ENCODE measurements around the gene LGALS1.
A peak's percentile ranks its signal among the peaks of the same experiment; 100 is the strongest.

Gene LGALS1

DNA sequence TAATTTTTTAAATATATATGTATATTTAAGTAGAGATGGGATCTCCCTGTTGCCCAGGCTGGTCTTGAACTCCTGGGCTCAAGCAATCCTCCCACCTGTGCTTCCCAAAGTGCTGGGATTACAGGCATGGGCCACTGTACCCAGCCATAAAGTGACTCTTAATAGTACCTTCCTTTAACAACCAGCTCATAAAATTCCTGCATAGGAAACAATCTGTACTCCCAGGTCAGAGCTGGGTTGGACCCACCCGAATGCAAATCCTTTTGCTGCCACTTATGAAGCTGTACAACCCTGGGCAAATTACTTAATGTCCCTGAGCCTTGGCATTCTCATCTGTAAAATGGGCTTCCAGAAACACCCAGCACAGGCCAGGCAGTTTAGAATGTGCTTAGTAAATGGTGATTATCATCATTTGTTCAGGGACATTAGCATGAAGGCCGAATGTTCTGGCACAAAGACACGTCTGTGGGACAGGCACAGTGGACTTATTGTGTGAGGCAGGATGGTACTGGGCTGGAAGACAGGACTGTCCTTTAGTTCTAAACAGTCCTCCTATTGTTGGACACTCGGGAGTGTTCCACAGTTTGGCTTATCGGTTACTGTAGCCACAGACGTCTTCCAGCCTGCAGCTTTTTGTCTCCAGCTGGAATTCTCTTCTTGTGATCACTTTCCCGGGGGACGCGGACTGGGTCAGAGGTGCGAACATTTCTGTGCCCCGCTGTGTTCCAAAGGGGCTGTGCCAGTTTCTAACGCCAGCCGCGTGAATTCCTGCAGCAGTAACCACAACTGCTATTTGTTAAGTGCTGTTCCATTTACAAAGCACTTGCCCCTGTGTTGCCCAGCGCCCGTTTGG lies 11.0 kb upstream of the LGALS1 start:
- no peak for DNase-seq

DNA sequence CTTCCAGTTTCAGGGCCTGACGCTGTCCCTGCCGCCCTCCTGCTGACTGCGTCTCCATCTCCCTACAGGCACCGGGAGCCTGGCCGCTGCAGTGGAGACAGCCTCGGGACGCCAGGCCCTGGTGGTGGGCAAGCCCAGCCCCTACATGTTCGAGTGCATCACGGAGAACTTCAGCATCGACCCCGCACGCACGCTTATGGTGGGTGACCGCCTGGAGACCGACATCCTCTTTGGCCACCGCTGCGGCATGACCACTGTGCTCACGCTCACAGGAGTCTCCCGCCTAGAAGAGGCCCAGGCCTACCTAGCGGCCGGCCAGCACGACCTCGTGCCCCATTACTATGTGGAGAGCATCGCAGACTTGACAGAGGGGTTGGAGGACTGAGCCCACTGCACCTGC lies 9.9 kb upstream of the LGALS1 start:
- no peak for DNase-seq

DNA sequence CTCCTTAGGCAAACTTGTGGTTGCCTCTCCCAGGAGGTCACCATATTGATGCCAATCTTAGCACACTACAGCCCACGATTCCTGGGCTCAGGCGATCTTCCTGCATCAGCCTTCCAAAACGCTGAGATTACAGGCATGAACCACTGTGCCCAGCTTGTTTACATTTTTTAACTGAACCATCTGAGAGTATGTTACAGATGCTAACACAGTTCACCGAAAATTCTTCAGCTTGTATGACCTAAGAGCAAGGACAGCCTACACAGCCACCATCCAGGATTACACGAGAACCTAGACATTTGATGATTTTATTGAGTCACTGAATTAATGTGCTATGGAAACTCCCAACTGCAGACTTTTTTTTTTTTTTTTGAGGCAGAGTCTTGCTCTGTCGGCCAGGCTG lies 5.8 kb upstream of the LGALS1 start:
- DNase-seq: no peak

DNA sequence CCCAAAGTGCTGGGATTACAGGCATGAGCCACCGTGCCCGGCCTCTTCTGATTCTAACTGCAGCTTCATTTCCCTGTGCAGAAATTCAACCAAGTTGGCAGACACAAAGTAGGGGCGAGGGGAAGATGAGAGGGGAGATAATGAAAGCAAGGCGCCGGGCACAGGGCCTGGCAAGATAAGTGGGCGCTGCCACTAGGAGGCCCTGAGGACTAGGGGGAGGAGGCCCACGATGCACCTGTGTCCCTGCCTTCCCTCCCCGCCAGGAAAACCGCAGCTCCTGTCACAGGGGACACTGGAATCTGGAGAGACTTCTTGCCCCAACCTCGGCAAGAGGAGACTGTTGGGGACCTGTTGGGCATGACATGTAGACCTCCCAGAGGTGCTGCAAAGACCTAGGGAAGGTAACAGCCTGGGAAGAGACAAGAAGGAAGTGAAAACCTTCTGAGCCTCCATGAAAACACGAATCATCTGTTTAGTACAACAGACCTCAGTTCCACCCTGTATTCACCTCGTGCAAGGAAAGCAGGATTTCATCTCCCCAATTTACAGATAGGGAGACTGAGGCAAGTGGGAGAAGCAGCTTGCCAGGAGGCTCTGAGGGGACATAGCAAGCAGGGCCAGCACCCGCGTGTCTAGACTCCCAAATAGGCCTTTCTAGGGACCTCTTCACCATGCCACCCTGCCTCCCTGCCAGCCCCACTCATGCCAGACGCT lies 3.1 kb upstream of the LGALS1 start:
- no peak for DNase-seq

DNA sequence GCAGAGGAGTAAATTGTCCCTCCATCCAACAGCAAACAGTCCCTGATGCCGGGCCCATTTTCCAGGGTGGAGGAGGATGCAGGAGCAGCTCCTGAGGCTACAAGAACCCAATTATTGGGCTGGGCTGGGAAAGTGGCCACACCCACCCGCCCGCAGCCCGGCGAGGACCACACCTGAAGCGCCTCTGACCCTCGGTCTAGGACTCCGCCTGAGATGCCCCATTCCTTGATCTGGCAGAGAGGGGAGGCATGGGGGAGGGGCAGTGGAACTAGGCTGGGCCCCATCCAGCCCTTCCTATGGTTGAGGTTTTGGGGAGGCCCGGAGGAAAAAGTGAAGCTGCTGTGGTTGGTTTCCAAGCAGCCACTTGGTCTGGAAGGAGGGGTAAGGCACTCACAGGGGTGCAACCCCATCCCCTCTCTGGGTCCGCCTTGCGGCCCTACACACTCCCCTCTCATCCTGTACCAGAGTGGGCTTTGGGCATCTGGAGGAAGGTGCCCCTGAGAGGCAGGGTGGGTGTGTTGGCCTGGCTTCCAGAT lies 2.4 kb upstream of the LGALS1 start:
- DNase-seq: no peak

DNA sequence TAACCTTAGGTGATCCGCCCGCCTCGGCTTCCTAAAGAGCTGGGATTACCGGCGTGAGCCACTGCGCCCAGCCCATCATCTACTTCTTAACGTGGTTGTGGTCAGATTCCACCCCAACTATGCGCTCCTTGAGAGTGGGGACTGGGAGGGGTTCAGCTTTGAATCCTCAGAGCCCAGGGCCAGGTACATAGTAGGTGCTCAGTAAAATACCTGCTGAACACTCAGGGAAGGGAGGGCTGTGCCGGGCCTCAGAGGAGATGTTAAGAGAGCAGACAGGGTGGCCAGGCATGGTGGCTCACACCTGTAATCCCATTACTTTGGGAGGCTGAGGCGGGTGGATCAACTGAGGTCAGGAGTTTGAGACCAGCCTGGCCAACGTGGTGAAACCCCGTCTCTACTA lies 1.2 kb upstream of the LGALS1 start:
- DNase-seq: no peak

DNA sequence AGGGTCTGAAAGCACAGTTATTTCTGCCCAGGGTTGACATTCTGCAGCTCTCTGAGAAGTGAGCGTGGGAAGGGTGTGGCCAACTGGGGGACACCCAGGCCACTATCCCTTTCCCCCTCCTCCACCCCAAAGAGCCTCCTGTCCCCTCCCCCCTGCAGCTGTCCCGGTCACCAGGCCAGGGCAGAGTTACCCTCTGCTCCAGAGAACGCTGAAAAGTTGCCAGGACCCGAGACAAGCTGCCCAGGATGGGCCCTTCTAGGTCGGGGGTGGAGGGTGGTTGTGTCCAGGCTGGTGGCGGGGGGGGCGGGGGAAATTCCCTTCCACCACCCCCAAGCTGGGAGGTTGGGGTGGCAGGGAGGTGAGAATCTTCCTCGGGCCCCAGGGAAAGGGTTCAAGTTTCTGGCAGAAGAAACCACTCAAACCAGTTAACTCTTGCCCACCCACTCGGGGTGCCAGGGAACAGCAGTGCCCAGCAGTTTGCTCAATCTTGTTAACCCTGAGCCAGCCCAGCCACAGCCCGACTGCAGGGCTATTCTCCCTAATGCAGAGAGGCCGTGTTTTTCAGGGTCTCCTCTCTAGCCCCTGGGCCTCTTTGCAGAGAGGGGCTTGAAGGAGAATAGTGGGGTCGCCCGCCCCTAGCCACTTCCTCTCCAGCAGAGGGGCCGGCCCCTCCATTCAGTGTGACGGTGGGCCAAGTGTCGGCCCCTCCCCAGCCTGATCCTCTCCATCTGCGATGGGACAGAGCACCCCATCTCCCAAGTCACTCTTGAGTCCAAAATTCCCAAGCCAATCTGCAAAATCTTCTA lies 697 bp downstream of the LGALS1 start:
- no peak for DNase-seq

DNA sequence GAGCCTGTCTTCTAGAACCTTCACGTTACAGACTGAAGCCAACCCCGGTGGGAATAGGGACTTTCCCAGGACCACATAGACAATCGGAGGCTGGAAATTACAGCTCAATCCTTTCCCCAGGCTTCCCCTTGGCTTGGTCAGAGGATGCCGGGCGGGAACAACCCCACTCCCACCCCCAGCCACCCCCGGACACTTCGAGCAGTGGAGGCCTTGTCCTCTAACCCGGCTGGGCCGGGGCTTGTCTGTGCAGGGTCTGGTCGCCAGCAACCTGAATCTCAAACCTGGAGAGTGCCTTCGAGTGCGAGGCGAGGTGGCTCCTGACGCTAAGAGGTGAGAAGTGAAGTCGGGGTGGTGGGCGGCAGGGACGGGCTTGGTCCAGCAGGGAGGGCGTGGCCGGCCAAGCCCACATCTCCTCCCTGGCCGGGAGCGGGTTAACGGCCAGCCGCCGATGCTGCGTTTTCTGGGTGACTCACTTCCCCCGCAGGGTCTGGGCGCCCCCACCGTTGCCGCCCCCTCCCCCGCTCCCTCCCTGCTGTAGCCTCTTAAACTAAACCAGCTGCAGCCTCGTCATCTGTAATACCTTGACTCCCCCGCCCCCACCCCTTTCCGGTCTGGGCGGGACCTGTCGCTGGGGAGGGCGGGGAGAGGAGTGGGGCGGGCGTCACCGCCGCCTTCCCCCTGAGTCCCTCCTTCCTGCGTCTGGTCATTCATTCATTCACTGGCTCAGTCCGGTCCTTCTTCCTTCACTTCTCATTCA lies 1.5 kb downstream of the LGALS1 start:
- no peak for DNase-seq

DNA sequence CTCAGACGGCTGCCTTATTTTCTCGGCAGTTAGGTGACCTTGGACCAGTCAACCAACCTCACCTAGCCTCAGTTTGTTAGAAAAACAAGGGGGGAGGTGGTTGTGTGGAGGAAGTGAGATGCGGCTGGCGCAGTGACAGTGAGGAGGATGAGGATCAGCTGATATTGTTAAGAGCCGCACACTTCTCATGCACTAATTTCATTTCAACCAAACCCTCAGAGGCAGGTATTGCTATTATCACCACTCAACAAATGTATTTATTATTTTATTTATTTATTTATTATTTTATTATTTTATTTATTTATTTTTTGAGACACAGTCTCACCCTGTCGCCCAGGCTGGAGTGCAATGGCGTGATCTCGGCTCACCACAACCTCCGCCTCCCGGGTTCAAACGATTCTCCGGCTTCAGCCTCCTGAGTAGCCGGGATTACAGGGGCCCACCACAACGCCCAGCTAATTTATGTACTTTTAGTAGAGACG lies 2.1 kb downstream of the LGALS1 start:
- no peak for DNase-seq

DNA sequence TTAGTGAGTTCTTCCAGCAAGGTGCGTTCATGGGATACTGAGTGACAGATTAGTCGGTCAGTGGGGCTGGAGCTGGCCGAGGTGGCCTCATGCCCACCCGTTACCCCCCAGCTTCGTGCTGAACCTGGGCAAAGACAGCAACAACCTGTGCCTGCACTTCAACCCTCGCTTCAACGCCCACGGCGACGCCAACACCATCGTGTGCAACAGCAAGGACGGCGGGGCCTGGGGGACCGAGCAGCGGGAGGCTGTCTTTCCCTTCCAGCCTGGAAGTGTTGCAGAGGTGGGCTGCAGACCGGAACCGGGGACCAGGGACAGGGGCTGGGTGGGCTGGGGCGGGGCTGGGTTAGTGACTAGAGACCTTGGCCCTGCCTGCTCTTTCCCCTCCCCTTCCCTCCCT lies 2.9 kb downstream of the LGALS1 start:
- DNase-seq: no peak

DNA sequence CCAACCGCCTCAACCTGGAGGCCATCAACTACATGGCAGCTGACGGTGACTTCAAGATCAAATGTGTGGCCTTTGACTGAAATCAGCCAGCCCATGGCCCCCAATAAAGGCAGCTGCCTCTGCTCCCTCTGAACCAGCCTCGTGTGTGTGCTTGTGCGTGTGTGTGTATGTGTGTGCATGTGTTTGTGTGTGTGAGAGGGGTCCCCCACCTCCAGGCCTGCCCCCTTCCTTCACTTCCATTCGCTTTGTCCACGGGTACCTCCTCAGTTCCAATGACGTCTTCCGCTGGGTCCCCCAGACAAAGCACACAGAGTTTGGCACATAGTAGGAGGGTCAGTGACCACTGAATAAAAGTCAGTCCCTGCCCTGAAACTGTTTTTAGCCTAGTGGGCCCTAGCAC lies 4.2 kb downstream of the LGALS1 start:
- DNase-seq: no peak

DNA sequence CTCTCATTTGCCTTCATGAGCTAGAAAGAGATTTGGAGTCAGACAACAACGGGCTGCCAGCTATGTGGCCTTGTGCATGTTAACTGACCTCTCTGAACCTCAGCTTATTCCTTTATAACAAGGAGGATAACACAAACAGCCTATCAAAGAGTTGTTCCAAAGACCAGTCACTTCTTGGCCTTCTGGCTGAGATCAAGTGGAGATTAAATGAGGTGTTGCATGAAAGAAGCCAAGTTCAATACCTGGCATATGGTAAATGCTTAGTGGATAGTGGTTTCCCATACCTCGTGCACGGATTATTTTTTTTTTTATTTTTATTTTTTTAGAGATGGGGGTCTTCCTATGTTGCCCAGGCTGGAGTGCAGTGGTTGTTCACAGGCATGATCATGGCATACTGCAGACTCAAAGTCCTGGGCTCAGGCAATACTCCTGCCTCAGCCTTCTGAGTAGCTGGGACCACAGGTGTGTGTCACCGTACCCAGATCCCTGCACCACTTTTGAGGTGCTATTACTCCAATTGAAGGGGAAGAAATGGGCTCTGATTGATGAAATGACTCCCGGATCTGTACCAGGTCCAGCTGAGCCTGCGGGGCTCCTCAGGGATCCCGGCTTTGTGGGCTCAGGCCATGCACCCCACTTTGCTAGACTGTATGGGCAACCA lies 4.9 kb downstream of the LGALS1 start:
- DNase-seq: no peak

DNA sequence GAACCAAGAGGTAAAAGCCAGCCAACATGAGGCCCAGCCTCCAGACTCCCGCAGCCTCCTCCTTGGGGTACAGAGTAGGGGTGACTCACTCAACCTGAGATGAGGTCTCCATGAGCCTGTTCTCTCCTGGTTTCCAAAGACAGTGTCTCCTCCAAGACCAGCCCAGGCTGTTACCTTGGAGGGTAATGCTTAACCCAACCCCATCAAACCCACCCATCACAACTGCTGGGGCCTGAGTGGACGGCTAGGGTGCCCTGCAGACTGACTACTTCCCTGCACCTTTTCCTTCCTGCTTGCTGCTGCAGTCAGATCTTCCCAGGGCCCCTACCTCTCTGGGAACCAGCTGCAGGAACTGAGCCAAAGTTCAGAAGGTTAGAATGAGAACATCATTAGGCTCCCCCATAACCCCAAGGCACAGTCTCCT lies 5.6 kb downstream of the LGALS1 start:
- DNase-seq: no peak

DNA sequence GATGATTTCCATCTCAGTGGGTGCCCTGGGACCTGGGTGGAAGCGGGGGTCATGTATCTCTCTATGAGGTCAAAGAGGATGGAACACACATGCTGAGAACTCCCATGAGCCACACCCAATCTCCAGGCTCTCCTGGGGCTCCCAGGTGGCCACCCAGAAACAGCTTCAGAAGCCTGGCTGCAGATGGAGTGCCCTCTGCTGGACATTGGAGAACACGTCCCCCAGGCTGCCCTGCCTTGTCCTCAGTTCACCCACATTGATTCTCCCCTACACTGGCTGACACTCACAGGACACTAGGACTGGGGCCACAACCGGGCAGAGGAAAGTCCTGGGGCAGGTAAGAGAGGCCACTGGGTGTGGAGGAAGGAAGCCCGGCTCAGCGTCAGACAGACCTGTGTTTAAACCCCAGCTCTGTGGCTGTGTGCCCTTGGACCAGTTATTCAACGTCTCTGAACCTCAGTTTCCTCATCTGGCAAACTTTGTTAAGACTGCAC lies 6.2 kb downstream of the LGALS1 start:
- no peak for DNase-seq

DNA sequence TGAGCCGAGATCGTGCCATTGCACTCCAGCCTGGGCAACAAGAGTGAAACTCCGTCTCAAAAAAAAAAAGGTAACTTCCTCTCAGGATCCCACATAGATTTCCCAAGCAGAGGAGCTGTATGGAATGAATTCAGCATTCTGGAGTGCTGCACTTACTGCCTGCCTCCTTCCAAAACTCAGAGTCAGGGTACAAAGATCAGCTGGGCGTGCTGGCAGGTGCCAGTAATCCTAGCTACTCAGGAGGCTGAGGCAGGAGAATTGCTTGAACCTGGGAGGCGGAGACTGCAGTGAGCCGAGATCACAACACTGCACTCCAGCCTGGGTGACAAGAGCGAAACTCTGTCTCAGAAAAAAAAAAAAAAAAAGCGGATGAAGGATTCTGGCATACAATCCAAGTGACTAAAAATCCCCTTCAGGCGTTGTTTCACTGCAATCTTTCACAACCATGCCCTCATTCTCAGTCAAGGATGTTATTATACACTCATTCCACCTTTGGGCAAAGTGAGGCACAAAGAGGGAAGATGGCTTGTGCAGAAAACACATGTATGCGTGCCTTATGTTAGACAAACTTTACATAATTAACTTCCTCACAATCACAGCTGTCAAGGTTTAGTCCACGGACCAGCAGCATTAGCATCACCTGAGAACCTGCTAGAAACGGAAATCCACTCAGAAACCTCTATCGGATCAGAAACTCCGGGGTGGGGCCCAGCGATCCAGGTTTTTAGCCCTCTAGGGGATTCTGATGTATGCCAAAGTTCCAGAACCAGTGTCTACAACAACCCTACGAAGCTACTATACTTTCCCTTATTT lies 9.6 kb downstream of the LGALS1 start:
- no peak for DNase-seq

DNA sequence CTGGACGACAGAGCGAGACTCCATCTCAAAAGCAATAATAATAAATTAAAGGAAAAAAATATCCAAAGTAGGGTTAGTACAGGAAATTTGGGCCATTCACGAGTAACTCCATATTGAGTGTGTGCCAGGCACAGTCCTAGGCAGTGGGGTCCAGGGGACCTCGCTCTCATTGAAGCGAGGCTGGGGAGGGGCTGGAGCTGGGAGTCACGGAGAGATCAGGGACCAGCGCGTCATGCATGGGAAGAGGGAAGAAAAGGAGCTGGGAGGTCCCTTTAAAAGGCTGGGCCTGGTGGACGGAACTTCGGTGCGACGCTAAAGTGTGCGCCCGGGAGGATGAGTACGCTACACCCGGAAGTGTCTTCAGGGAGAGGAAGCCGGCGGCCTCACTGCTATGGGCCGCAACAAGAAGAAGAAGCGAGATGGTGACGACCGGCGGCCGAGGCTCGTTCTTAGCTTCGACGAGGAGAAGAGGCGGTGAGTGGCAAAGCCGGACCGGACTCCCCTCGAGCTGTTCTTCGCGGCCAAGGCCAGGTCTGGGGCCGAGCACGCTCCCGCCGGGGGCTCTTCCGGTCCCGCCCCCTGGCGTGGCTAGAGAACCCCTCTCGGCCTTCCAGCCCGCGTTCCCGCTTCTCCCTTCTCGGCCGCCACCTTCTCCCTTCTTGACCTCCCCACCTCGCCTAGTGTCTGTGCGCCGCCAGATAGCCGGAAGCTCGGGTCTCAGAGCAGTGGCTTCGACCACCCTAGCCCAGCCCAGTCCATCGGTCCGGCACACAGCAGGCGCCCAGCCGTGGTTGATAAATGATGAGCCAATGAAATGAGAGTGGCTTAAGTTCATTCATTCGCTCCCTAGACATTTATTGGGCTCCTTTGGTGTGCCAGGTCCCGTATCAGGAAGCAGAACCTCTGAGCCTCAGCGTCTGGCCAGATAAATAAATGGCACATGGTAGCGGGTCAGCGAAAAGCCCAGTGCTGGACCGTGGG lies 10.9 kb downstream of the LGALS1 start, which contains the start of gene NOL12:
Gene NOL12 (plus strand): TSS at position 342 of the 981 bp plus-strand sequence. CDS start 50 bp downstream, at position 392.
- DNase-seq: peak; percentile 57

DNA sequence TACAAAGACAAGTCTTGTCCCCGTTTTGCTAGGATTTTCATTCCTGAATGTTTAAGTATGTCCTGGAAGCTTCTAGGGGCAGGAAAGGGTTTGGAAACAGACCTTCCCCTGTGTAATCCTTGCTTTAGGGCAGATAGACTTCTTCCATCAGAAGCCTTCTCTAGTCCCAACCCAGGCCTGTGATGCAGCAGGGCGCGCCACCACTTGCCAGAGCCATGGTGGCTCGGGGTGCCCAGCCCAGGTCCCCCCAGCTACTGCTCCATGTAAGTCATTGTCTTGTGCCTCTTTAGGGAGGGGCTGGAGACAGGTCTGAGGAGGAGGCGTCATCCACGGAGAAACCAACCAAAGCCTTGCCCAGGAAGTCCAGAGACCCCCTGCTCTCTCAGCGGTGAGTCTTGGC lies 15.0 kb downstream of the LGALS1 start:
- DNase-seq: no peak

DNA sequence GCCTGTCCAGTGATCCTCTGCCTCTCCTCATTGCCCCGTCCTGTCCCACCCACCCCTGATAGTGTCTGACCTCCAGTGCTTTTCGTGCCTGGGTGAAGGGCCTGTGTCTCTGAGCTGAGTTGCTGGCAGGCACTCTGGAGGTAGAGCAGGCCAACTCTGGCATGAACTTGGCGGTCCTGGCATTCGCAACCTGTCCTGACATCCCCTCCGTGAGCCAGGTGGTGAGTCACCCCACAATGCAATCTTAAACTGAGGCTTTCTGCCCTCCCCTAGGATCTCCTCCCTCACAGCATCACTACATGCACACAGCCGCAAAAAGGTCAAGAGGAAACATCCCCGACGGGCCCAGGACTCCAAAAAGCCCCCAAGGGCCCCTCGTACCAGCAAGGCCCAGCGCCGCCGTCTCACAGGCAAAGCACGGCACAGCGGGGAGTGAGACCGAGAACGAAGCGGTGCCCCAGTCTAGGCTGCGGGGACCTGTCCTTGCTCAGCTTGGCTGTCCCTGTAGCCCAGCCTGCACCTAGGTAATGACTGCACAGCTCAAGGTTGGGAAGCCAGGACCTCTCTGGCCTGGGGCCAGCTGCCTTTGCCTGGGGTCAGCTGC lies 15.6 kb downstream of the LGALS1 start:
- DNase-seq: no peak
